Measurements from ENCODE around the gene SARDH.

SARDH gene

DNA sequence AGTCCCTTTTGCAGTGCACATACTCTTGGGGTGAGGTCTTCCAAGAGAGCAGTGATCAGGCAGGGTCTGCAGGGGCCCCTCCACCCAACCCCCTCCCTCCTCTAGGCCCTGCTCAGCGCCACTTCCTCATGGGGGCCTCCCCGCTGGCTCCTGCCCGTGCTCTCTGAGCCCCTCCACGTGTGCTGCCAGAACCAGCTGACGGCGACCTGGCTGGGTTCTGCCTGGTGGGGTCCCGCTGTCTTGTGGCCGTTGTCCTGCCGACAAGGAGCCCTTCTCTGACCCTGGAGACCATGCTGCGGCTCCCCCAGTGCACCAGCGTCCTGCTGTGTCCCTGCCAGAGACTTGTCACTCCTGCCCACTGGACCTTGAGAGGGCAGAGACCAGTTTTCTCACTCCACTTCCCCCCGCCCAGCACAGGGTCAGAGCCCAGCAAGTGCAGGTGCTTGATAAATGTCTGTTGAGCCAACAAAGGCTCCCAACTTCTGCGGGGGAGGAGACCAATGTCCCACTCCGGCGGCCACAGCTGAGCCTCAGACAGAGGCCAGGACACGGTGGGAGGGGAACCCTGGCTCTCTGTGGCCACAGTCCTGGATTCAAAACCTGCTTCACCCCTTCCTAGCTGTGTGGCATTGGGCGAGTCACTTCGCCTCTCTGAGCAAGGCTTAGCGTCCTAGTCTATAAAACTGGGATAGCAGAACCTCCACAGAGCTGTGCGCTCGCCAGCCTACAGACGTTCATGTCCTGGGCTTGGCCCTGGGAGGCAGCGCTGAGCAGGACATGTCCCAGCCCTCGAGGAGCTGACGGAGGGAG, 24.8 kb downstream of the SARDH start:
- no peak for FAIRE-seq

DNA sequence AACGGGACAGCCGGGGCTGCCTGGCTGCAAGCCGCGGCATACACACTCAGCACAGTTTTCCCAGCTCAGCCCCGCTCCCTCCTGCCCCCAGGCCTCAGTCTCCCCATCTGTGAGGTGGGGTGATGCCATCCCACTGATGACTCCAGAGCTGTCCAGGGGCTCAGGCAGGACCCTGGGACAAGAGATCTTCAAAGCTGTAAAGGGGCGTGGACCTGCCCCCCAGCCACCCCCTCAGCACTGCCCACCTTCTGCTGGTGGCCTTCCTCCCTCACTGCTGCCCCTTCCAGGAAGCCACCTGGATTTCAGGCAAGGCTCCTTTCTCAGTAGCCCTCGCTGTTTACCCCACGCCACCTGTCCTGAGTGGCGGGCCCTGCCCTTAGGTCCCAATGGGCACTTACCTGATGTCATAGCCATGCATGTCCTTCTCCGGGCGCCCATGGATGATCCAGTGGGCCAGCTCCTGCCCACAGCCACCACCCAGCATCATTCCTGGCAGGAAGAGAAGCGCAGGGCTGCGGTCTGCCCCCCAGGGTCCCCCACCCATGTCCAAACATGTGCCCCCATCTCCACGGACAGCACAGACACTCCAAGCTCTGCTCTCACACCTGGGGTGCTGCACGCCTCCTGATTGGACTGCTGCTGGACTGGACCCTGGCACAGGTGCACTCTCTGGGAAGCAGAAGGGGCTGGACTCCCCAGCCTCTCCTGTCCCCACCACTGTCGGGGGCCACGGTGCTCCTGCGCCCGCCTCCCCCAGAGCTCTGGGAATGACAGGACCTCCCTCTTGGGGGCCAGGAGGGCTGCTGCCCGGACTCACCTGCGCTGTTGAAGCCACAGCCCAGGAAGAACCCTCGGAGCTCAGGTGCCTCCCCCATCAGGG, 25.7 kb downstream of the SARDH start:
- FAIRE-seq = no peak

DNA sequence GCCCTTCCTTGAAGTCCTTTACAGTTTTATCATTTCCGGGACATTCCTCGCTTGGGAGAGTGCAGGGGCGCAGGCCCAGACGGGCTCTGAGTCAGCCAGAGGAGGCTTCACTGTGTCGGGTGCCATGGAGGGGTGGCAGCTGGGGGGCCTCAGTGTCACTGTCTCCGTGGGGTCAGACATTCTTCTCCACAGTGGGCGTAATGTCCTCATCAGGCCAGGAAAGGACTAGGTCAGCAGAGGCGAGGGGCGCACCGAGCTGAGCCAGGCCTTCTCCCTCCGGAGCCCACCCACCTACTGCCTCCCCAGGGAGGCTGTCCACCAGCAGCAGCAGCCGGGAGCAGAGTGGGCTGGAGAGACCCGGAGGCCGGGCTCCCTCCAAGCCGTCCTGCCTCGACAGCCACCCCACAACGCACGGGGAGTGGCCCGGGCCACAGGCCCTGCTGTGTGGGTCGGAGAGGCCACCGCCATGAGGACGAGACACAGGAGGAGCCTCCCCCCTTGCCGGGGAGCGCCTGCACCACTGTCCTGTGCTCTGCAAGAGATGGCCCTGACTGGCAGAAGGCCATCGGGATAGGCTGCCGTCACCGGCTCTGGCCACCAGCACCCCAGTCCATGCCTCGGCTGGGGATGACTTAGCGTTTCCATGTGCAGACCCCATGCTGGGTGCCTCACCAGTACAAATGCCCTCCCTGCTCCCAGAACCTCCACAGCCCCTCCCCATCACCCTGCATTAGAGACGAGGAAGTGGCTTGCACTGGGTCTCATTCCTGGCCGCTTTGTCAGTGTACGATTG, 26.5 kb downstream of the SARDH start:
- no peak for FAIRE-seq

DNA sequence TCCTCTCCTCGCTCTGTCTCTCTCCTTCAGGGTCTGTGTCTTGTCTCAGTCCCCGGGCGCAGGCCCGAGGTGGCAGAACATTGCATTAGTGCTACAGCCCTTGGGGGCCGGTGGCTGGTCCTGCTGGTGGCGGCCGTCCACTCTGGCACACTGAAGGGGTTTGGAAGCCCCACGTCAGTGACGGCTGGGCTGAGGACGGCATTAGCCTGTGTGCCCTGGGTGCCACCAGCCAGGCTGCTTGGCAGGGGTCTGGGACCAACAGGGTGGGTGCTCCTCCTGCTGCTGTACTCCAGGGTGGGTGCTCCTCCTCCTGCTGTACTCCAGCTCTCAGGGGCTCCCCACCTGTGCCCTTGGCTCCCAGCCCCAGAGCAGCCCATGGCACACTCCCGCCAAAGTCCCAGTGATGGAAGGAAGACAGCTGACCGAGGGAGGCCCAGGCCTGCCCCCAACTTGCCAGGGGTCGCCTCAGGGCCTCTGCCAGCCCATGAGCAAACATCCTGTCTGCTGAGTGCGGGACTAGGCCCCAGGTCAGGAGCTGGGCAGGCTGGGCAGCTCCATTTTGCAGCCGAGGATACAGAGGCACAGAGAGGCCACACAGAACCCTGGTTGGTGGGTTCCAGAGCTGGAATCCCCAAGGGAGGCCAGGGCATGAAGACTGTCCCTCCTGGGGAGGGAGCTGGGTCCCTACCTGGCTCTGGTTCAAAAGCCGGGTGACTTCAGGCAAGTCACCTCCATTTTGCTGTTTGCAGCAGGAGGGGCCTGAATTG, 27.3 kb downstream of the SARDH start:
- FAIRE-seq = no peak

DNA sequence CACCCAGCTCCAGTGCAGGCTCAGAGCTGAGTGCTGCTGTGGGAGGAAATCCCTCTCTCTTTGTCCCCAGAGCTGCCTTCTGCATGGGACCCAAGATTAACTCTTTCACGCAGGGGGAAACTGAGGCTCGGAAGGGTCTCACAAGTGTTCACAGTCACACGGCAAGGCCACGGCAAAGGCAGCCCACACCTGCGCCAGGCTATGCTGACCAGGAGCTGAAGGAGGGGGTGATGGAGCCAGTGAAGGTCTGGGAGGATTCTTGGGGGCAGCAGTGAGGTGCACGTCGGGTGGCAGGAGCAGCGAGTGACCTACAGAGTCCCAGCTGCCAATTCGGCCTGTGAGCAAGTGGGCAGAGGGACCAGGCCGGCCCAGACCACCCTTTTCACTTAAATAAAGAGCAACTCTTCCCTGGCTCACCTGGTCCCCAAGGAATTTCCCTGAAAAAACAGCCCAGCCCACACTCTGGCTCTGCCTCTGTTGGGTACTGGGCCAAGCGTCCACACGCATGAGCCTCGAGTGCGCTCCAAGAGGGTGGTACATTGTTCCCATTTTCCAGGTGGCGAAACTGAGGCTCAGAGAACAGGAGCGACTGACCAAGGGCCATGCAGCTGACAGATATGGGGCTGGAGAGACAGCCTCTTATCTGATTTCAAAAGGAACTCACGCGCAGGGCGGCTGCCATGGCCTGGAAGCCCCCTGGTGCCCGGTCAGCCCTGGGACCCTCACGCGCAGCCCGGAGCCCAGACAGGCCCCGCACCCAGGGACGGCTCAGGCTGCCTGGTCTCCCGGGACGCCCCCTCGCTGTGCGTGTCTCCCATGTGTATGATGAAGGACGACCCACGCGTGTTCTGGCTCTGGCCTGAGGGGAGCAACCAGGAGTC, 28.2 kb downstream of the SARDH start:
- no peak for FAIRE-seq

DNA sequence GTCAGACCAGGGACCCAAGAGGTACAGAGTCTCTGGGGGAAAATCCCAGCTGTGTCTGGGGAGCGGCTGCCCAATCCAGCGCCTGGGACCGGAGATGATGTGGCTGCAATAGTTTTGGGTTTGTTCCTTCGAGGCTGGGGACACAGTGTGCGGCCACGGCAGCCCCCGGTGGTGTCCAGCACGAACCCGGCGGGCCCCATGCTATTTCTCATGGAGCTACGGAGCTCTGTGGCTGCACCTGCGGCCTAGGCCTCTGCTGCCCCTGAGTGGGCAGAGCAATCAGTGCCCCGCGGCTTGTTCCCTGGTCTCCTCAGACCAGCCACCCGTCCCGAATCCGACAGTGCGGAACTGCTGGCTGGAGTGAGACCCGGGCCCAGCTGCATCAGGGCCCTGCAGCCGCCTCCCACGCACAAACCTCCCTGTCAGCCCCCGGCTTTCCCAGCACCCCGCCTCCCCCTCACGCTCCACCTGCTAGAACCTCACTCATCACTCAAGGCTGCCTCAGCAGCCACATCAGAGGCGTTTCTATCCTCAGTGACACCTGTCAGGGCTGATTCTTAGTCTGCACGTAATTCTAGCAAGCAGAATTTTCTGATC, 29.0 kb downstream of the SARDH start:
- no peak for FAIRE-seq

DNA sequence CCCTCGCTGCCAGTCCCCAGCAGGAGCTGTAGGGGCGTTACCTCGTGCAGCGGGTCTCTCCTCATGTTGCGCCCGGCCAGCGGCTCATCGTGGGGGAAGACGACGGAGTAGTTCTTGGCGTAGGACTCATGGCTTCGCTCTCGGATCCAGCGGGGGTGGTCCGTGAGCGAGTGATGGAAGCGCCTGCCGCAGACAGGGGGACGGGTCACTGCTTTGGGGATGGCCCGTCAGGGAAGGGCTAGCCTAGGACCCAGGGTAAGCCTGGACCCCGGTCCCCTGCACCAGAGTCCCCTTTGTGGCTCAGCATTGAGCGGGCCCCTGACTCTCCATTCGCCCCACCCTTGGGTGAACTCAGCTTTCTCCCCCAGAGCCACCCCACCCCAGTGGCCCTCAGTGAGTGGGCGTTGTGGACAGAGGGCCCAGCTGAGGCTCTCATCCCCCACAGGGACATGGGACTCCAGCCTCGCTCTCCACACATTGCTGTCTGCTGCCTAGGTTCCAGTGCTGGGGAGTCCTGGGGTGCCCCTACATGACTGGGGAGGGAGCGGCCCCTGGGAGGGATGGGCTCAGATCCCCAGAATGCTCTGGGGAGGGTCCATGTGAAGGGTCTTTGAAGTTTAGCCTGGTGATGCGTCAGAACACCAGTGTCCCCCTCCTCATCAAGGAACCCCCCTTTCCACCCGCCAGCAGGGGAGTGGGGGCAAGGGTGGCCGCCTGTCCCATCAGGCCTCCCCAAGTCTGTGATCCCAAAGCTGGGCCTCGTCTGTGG, 29.7 kb downstream of the SARDH start:
- FAIRE-seq = no peak

DNA sequence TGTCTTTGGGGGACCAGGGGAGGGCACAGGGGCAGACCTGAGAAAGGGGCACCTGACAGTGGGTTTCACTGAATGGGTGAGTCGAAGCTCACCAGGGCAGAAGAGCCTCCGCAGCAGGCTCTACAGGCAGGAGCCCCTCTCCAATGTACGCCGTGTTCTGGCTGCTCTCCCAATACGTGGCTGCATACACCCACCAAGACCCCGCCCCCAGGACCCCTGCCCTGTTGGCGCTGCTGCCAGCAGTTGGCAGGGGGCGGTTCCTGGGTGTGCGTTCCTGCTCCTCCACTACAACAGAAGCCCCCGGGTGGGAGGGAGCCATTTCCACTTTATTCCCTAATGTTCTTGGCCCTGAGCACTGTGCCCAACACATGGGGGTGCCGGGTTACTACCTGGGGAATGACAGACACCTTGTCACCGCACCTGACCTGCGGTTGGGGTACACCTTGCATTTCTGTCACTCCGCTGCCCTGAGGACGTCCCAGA, 30.3 kb downstream of the SARDH start:
- FAIRE-seq = no peak

DNA sequence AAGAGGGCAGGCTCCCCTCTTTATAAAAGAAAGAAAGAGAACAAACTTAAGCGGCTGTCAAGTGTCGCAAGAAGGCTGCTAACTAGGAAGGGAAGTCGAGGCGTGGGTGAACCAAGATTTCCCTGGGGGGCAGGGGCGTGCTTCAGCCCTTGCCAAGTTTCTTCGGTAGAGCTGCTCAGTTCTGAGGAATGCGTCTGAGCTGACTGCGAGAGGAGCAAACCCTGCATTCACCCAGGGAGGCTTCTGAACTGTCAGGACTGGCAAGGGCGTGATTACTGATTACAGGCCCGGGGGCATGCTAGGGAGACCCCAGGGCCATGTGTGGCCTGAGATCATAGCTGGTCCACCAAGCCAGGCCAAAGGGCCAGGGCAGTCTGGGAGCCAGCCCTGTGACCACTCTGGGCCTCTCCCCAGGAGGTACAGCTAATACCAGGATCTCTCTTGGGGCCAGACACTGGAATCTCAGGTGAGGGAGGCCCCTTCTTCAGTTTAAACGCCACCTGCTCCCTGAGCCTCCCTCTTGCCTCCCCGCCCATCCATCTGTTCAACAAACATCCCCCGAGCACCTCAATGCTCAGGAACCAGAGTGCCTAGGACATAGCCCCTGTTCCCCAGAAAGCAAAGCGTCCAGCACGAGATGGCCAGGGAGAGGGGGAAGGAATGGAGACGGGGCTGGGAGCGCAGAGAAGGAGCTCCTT, 30.9 kb downstream of the SARDH start:
- no peak for FAIRE-seq

DNA sequence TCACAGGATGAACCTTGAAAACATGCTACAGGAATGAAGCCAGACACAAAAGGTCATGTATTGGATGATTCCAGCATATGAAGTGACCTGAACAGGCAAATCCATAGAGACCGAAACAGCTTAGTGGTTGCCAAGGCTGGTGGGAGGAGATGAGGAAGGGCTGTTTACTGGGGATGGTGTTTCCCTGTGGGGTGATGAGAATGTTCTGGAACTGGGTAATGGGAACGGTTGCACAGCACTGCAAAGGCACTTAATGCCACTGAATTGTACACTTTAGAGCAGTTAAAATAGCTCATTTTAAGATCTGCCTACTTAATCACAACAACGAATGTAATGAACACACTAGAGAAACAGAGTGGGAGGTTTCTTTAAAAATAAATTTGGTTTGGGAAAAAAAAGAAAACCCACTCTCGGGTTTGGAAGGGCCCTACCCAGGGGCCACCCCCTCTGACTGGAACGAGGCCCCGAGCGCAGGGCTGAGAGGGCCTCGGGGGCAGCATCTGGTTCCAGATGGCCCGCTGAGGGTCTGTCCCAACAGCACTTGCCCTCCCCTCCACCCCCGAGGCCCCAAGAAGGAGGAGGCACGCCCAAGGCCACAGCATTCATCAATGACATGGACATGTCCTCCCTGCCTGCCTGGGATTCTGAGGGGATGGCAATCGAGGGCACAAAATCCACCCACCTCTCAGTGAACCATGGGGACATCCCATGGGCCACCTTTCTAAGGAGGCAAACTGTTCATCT, 31.7 kb downstream of the SARDH start:
- FAIRE-seq = no peak

DNA sequence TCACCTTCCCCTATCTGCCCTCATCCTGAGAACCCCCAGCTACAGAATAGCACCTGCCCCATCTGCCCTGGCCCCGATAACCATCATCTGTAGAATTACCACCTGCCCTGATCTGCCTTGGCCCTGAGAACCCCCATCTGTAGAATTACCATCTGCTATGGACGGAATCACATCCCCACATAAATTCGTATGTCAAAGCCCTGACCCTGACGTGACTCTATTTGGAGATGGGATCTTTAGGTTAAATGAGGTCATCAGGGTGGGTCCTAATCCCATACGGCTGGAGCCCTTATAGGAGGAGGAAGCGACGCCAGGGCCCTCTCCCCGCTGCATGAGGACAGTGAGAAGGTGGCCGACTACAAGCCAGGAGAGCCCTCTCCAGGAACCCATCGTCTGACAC, 32.6 kb downstream of the SARDH start:
- no peak for FAIRE-seq

DNA sequence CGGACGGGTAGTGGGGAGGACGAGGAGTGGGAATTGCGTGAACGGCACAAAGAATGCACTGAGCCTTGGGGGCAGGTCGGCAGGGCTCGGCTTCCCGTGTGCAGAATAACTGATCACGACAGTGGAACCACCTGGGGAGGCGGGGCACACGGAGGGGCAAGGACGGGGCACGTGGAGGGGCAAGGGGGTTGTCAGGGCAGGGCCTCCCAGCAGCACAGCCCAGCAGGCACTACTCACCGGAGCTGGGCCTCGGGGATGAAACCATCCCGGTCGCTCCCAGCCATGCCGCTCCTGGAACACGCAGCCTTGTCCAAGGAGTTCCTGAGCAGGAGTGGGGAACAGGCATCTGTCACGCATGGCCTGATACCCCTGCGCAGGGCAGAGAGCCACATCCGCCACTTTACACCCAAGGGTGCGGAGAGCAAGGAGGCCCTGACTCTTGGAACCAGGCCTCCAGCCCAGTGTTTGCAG, 33.4 kb downstream of the SARDH start:
- FAIRE-seq = no peak

DNA sequence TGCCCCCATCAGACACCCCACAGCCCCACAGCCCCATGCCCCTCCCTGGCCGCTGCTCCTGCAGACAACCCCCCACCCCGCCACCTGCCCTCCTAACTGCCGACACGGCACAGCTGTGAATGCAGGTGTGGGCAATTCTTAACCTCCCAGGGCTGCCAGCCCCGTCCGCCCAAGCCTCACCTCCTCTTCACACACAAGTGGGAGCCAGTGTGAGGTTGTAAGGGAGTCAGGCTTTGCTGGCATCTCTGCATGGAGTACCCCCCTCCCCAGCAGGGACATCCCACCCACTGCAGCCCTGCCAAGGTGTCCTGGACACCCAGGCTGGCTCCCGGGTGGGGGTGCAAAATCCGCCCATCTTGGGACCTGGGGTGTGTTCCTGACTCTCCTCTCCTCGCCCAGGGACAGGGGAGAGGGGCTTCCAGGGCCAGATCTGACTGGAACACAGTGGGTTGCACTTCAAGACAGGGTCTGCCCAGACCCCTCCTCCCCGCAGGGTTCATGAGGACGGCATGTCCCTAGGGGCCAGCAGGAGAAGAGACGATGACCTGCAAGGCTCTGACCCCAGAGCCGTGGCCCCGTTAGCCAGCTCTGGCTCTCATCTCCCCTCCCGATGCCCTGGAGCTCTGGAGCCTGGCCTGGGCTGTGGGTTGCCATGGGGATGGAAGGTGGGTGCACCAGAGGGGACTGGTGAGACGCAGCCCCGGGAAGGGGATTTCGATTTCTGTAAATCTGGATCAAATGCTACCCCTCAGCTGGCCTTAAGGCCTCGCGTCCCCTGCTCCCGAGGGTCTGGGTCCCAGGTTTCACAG, 34.4 kb downstream of the SARDH start:
- no peak for FAIRE-seq

DNA sequence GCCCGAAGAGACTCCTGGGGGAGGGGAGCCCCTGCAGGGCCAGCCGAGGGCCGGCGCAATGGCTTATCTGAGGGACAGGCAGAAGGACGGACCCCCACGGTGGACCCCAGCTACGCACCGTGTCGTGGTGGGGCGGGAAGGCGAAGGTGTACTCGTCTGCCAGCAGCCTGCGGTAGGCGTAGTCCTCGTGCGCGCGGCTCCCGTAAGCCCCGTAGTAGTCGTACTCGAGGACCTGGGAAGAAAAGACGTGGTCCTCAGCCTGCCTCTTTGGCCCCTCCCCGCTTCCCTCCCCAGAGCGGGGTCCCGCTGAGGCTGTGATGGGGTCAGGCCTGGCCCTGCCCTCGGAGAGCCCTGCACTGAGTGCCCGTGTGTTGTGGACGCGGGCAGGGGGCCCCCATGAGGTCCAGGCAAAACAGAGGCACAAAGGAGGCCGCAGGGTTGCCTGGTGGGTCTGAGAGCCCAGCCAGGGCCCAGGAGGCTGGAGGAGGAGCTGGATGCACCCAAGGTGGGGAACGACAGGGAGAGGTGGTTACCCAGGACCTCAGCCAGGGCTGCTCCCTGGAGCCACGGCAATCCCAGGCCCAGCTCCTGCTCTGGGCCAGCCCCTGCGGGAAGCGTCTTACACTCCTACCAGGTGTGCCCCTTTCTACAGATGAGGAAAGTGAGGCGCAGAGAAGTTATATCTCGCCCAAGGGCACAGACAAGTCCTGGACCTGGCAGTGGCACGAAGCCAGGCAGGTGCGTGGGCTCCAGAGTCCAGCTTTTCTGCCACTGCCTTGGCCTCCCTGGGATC, 35.2 kb downstream of the SARDH start:
- FAIRE-seq = no peak

DNA sequence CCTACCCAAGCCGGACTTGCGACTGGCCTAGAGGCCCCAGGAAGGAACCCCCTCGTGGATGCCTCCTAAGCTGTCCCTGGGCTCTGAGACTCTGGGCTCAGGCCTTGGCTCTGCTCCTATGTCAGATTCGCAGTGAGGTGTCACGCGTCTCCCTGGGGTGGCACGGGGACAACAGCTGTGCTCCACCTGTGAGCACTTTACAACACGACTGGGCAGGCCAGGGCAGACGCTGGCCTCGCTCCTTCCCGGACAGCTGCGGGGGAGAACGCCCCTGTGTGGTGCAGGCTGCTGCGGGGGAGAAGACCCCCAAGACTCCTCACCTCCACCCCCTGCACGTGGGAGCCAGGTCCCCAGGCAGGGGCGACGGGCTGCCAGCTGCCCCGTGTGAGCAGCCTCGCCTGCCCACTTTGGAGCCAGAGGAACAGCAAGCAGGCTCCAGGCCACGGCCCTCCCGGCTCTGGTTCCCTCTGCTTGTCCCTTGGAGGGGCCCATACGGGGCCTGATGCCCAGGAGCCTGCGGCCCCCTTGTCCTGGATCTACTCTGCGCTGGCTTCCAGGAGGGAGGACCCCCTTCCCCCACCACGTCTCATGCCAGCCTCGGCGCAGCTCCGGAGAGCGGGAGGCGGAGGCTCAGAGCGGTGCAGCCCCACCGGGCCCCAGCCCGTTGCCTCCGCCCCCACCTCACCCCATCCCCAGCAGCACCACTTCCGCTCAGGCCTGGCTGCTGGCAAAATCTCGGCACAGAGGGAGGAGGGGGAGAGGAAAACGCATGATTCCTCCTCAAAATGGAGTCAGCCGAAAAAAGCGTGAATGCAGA, 36.0 kb downstream of the SARDH start:
- no peak for FAIRE-seq

Measured in G401.6 (cell line).